Stimulated activated CD4-positive, alpha-beta T cell treated with anti-CD3 and anti-CD28 coated beads, Interleukin-1b, Interleukin-23, amount 100 ng/mL, for 4 hours (primary cell): Measurements from ENCODE around the gene GARS1.

Experiments used
- DNase-seq, 2 donors: peaks; one replicate each; pipeline ENCODE4 v3.0.0-alpha.2; 2020; ENCODE audit warnings: low read depth in 2 of 2

The GARS1 gene

DNA sequence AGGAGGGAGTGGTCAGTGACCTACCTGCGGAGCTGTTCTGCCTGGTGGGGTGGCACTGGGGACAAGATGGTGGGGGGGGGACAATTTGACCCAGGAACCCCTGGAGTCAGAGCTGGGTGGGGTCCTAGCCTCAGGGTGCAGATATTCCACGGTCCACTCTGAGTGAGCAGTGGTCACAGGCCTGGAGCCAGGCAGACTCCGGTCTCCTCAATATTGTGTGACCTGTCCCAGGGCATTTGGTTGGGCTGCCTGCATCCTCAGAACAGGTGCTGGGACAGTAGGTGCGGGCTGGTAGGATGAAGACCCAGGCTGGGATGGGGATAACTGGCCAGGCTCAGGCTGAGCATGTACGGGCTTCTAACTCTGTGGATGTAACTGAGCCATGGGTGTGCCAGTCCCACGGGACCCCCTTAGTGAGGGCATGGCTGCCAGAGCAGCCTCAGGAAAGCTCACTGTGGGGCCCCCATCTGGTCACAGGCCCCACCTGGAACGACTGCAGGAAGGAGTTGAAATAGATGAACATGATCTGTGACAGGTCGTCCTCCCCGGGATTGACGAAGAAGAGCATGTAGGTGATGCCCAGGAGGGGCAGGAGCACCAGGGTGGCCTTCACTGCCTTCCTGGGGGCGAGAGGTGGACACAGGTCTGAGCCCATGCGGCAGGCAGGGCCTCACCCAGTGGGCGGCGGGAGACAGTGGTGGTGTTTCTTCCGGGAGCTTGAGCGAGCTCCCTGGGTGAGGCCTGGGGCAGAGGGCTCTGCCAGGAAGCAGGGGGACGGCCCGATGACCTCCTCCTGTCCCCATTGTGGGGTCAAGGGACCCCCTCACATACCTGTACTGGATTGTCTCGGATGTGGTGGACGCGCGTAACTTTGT lies 60.7 kb downstream of the GARS1 start:
- DNase-seq = no peak

DNA sequence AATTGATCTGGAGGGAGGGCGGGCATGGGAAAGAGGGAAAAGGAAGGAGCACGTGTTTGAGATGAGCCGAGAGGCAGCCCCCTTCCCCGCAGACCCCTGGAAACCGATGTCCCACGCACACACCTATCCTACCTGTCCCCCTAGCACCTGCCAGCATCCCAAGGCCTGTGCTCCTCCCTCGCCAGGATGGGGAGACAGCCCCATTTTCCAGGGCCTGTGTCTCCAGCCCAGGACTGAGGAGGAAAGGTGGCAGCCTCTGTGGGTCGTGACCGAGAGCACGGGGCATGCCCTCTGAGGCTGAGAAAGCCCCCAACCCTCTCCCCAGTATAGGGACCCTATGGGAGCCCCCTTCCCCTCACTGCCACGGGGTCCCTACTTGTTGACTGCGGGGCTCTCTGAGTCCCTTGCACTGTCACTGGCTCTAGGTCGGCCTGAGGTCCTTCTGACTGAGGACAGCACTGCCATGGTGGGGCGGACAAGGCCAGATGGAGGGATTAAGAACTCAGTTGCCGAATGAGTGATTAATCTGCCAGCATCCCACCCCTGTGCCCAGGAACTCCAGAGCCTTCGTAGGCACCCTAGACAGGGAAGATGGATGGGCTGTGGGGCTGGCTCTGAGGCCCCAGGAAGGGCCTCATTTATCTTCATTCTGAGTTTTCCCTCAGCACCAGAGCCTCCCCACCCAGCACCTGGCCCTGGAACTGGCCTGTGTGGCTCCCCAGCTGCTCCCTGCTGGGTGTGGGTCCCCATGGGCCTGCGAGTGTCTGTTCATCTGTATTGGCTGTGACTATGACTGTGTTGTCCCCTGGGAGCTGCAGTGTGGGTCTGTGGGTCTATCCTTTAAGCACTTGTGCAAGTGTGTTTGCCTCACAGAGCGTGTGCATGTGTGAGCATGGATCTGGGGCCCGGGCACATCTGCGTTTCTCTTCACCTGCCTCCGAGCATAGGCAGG lies 61.6 kb downstream of the GARS1 start:
- DNase-seq = no peak

DNA sequence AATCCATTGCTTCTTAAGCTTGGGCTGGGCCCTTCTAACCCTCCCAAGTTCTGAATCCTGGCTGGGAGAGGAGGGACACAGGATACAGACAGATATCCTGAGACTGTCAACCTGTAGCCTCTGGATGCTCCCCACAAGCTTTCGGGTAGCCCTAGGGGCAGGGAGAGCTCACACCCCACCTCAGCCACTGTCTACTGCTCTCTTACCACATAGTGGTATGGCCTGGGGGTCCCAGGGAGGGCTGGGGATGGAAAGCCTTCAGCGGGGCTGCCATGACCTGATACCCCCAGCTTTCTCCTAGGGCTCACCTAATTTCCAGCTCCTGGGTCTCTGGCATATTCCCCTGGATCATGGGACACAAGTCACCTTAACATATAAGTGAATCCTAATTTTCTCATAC lies 62.5 kb downstream of the GARS1 start:
- no peak for DNase-seq

DNA sequence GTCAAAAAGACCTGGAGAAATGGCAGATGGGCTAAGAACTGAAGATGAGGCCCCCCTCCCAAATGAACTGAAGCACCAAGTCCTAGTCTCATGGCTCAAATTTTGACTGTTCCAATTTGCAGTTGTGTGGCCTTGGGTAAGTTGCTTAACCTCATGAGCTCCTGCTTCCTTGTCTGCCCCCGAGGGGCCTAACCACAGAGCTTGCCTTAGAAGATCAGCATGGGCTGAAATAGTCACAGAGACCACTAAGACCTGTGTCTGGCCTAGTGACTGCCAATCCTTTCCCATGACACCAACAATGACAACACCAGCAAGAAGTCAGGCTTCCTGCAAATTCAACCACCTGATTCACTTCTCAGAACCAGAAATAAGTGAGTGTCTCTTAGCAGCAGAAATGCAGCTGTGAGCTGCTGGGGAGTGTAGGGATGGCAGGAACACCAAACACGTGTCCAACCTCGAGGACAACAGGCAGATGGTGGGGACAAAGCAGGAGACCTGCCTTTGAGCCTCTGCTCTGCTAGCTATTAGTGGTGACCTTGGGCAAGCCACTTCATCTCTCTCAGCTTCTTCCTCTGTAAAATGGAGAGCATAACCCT lies 63.9 kb downstream of the GARS1 start:
- DNase-seq = no peak

DNA sequence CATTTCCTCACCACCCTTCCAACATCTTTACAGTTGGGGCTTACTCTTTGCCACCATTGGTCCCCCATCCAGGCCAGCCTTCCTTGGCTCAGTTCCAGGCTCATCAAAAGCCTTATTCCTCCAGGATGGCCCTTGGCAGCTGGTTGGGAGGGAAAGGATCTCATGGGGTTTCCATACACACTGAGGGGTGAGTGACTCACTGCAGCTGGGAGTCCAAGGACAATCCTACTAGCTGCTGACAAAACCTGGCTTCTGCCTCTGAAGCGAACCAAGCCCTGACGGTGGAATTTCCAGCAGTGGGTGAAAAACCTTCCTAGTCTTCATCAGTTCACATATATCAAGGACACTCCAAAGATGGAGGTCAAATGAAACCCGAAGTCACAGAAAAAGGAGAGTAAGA lies 64.6 kb downstream of the GARS1 start:
- DNase-seq = no peak

DNA sequence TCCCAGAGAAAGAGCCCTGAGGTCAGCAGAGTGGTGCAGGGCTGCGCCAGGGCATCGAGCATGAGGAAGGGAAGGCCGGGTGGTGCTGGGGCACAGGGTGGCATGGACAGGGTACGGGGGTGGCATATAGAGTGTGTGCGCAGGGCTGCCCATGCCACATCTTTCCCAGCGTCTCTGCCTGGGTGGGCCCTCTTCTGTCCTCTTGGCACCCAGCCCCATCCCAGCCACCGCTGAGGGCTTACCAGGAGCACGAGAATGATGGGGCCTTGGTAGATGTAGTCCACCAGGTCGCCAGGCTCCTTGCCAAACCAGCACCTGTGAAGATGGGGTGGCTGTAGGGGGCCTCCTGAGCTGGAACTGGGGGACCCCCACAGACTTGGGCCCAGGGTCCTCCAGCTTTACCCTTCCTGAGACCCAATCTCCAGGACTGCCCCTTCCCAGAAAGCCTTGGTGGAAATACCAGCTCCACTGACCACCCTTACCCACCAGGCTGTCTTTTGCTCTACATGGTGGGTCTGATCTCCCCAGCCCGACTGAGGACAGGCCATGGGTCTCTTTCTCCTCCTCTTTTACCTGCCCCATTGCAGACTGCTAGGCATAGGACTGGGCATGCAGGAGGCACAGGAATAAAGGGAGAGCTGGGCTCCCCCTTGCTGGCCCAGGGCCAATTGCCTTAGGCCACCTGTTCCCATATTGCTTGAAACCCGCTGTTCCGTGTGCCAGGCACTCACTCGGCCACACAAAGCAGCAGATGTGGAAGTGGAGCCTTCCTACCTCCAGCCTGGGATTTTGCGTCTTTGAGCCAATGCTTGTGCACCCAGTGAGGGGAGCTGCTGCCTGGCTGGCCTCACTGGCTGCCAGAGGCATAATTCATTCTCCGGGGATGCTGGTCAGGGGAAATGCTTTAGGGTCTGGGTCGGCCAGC lies 65.9 kb downstream of the GARS1 start:
- DNase-seq = no peak

DNA sequence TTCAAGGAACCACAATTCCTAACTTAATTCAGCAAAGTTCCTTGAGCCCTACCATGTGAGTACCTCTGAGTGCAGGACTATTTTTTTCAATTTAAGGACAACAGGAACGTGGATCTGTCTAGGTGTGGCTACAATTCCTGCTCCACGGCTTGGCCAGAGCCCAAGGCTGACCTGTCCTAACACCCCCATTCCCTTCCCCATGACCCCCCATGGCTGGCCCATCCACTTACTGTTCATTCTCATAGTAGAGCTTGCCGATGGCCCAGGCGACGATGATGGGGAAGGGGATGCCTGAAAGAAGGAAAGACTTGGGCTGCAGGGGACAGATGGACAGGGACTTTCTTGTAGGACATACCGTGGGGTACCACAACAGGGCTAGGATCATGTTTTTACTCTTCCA lies 67.2 kb downstream of the GARS1 start:
- DNase-seq = no peak

DNA sequence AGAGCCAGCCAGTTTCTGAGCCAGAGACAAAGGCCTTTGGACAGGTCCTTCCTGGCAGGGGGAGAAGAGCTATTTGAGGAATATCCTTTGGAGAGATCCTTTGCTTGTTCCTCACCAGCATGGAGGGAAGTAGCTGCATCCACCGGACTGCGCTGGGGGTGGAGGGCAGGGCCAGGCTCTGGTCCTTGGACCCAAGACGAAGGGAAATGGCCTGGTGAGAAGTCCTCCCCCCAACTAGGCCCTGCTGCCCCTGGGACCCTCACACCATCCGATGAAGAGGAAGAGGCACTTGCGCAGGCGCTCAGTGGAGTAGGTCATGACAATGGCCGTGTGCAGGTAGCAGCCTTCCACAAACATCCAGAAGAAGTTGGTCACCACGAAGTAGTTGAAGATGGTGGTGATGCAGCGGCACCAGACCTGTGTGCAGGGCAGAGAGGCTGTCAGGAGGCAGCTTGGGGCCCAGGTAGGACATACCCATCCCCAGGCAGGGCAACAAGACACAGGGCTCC lies 67.8 kb downstream of the GARS1 start:
- no peak for DNase-seq

DNA sequence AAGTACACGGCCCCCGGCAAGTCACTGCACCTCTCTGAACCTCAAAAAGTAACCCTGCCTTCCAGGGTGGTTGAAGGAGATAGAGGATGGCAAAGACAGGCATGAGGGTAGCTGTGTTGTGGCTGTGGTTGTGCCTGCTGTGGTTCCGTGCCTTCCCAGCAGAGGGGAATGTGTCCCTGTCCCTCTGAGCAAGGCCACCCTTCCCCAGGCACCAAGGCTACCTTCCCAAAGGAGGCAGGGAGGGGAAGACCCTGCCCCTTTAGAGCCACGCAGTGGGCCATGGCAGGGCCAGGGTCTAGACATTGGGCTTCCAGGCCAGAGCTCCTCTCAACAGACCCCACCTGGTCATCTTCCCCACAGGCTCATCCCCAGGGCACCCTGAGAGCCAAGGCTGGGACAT lies 68.7 kb downstream of the GARS1 start:
- no peak for DNase-seq

DNA sequence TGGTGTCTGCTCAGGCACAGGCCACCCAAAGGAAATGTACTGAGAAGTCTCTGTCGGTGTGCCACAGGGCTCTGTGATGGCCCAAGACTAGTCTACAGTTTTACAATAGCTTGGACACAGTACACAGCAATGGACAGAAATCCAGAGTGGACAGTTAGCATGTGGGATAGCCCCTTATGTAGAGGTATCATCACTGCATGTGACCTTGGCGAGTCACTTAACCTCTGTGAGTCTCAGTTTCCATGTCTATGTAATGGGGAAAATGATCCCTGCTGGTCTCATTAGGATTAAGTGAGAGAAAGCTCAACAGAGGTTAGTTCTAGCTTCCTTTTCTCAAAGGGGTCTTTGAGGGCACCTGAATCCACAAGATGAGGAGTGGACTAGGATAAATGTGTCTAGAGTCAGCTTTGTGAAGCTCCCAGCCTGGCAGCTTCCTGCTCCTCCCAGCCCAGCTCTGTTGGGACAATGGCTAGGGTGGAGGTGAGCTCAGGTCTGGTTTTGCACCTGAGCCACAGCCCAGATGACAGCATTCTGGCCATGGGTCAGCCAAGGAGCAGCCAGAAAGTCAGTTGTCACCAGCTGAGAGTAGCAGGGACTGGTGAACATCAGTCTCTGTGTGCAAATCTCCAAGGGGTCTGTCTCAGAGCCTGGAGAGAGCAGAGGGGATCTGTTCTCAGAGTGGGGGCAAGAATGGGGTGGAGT lies 69.7 kb downstream of the GARS1 start:
- no peak for DNase-seq

DNA sequence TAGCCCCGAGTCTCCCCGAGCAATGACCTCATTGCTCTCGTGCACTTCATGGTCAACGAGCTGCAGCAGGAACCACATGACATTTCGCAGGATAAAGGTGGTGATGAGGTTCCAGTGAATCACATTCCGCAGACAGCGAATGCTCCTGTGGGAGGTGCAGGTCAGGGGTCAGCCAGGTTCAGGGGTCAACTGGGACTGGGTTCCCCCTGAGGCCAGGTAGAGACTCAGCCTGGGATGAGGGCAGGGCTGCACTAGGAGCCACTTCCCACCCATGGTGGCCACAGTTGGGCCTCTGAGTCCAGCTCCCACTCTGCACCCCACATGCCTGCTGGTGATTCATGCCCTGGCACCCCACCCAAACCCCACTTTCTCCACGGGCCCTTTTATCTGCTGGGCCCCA lies 70.4 kb downstream of the GARS1 start:
- DNase-seq = no peak

DNA sequence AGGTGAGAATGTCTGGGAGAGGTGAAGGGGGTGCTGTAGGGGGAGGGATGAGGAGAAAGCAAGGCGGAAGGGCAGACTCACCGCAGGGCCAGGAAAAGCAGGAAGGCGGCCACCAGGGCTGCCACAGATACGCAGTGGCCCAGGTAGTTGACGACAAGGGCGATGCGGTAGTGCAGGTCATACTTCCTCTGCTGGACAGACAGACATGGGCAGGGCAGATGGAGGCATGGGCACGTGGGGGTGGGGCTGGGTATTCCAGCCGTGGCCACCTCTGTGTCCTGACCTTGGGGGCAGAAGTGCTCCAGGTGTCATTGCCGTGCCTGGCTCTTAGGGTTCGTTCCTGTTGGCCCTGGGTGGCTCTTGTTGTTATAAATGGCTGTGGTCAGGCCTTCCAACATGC lies 70.8 kb downstream of the GARS1 start:
- DNase-seq = no peak

DNA sequence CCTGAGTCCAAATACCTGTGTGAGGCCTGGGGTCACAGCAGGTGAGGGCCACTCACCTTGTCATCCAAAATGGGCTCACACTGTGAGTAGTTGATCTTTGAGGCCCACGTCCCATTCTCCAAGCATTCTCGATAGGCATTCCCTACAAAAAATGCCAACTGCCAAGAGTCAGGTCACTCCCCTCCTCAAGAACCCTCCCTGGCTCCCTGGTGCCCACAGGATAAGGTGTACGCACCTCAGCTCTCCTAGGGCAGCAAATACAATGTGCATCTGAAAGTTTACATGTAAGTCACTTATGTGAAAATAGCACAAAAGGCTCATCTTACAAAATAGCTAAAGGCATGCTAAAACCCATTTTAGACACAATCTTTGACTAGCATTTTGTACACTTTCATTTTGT lies 72.5 kb downstream of the GARS1 start:
- no peak for DNase-seq

DNA sequence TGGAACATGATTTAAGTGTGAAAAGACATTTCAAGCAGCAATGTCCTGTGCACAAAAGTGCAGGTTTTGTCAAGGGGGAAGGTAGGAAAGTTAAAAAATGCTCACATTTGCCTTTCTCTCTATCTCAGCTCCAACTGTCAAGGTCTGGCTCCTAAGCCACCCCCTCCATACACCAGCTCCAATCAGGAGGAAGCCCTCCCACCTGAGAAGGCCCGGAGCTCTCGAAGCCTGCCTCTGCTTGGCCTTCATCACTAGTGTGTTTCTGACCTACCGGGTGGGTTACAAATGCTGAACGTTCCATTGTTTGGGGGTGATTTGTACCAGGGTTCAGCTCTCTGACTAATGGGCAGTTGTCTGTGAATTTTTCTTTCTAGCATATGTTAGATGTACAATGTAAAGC lies 73.4 kb downstream of the GARS1 start:
- DNase-seq = no peak

DNA sequence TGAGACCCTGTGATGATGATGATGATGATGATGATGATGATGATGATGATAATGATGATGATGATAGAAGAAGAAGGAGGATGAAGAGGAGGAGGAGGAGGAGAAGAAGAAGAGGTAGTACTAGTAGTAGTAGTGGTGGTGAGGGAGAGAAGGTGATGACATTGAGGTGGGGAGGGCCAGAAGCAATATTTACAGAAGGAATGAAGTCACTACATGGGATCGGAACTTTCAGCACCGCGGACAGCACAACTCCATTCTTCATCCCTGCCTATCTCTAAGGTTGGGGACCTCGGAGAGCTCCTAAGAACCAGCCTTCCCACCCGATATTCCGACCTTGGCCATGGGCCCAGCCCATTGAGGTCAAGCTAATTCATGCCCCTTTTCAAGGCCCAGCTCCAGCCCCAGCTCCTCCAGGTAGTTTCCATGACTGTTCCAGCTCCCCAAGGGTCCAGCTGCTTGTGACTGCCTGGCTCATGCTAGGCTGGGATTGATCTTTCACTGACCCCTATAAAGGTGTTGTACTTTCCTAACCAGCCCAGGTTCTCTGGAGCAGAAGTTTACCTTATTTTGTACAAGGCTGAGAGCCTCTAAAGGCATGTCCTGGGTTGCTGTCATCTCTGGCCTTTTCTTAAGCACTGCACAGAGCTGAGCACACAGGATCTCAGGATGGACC lies 77.3 kb downstream of the GARS1 start:
- no peak for DNase-seq

DNA sequence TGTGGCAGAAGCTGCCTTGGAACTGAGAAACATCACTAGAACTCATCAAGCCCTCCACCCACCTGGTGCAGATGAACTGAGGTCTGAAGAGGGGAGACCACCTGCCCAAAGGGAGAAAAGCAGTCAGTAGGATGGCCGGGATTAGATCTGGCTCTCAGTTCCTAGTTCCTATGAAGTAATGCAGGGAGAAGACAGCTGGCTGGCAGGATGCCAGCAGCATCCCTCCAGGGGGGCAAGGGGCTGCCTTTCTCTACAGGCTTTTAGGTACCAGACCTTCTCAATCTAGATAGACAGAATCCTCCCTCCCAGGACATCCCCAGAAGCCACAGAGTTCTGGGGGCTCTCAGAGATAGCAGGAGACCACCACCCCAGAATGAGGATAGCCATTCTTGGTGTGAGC lies 79.7 kb downstream of the GARS1 start:
- no peak for DNase-seq

DNA sequence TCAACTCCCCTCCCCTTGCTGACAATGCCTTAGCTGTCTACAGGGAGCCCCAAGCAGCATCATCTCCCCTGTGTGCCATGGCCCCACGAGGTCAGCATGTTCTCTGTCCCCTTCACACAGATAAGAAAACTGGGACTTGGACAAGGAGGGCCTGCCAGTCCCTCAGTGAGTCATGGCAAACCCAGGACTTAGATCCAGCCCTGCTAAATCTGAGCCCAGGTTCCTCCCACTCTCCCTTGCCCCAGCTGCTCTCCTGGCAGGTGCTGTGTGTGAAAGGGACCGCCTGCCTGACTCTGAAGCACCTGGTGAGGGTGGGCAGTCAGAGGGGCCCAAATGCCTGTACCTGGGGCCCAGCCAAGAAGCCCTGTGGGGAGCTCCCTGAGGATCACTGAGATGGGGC lies 80.2 kb downstream of the GARS1 start:
- no peak for DNase-seq

DNA sequence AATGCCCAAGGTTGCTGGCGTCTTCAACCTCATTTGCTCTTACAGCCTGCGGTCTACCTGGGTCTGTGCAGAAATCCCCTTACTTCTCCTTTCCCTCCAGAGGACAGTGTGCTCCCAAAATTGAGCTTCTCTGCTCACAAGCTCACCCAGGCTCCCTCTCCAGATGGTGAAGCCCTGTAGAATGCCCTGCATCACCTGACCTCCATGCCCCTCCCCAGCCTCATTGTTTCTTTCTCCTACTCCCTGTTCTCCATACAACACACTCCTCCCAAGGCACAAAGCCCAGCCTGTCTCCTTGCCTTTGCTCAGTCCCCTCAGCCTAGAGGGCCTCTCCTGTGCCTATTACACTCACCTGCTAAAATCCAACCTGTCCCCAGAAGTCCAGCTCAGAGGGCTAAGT lies 84.1 kb downstream of the GARS1 start:
- DNase-seq = no peak

DNA sequence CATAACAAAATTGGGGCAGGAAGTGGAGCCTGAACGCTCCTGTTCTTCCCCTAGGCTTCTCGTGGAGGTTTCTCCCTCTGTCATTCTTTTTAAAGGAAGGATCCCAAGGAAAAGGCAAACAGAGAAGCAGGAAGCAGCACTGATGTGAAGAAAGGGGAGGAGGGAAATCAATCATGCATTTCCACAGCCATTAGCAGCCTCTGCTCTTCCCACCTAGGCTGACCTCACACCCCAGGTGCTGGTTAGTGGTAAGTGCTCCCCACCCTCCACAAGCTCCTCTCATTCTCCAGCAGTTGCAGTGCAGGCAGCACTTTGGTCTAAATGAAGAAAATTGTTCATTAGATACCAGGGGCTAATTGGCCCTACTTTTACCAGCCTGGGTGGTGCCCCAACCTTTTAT lies 85.0 kb downstream of the GARS1 start:
- DNase-seq = no peak

DNA sequence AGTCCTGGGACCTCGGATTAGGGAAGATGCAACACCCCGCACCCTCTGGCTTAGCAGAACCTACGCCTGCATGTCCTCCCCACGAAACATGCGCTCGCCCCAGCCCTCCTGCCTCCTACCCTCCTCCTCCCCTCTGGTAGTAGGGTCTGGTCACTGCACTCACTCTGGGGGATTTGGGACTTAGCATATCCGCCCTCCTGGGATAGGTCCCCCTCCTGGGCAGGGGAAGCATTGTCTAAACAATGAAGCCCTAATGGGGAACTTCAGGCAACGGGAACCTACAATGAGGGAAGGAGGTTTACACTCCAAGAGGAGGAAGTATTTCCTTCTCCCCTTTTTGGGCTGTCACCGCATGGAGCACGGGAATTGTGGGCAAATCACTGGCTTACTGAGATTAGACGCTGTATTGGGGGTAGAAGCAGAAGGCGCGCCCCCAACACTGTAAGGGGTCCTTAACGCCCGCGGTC lies 86.7 kb downstream of the GARS1 start:
- no peak for DNase-seq
